GM12865 (cell line): ENCODE data around the gene CREBL2.
"Not testable (repeated sequence)": the region's sequence is repeated elsewhere in the genome, so short reads cannot be mapped to it uniquely, and the experiment has no call there.

Experiments used
- DNase-seq: peaks from one replicate; pipeline ENCODE4 v3.0.0; 2010; ENCODE audit warnings: low read depth
- H3K4me3 ChIP-seq: 2 replicates; pipeline ENCODE4 v1.5.1; 2011; ENCODE audit warnings: mild to moderate bottlenecking, low read depth, low read length, control low read depth
- TF ChIP-seq, protein P1 (sequence below): IDR thresholded peaks from 2 replicates; pipeline ENCODE4 v1.5.1; 2011; ENCODE audit warnings: low read length, control low read depth, low read depth, inconsistent platforms; ENCODE audit not compliant: insufficient read depth; ENCODE audit errors: missing control alignments

Gene CREBL2

GRCh38 chr12:12577786-12578185, 33.9 kb upstream of the CREBL2 start:
- no peak overlapping the region for H3K4me3 ChIP-seq
- TF ChIP-seq, protein P1, sequence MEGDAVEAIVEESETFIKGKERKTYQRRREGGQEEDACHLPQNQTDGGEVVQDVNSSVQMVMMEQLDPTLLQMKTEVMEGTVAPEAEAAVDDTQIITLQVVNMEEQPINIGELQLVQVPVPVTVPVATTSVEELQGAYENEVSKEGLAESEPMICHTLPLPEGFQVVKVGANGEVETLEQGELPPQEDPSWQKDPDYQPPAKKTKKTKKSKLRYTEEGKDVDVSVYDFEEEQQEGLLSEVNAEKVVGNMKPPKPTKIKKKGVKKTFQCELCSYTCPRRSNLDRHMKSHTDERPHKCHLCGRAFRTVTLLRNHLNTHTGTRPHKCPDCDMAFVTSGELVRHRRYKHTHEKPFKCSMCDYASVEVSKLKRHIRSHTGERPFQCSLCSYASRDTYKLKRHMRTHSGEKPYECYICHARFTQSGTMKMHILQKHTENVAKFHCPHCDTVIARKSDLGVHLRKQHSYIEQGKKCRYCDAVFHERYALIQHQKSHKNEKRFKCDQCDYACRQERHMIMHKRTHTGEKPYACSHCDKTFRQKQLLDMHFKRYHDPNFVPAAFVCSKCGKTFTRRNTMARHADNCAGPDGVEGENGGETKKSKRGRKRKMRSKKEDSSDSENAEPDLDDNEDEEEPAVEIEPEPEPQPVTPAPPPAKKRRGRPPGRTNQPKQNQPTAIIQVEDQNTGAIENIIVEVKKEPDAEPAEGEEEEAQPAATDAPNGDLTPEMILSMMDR, result no peak
- no peak for DNase-seq

- DNase-seq, result not testable (repeated sequence)
These were observed 31.0 kb upstream of the CREBL2 start for GRCh38 chr12:12580716-12581115.

DNA sequence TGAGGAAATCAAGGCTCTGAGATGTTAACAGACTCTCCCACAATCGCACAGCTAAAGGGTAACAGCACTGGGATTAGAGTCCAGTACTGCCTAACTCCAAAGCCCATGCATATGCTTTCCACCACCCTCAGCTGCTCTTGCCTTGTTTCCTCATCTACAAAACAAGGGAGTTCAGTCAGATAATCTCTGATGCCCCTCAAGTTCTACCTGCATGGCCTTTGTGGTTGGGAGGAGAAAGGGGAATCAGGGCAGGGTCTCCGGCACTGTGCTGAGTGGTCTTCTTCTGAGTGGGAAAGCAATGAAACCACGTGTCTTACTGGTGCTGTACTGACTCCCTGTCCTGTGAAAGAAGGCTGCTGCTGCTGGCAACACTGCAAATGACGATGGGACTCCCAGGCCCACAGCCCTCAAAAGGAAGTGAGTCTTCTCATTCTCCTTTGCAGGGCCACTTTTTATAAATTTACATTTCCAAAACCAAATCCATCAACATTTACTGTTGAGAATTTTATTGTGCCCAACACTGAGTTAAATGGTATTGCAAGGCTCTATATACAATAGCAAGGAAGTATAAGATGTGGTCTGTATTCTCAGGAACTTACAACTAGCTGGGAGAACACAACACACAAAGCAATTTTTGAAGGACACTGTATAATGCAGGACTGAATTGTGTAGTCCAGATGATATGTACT, 29.3 kb upstream of the CREBL2 start:
- DNase-seq, result peak; percentile 84
- TF ChIP-seq, protein P1, result no peak
- peak overlapping the region; percentile 49 for H3K4me3 ChIP-seq

More at GRCh38 chr12:12580716-12581115, 31.0 kb upstream of the CREBL2 start:
- H3K4me3 ChIP-seq, result not testable (repeated sequence)

GRCh38 chr12:12582895-12583303, 28.8 kb upstream of the CREBL2 start:
- no peak overlapping the region for H3K4me3 ChIP-seq
- TF ChIP-seq, protein P1, result no peak
- peak; percentile 96 for DNase-seq

DNA sequence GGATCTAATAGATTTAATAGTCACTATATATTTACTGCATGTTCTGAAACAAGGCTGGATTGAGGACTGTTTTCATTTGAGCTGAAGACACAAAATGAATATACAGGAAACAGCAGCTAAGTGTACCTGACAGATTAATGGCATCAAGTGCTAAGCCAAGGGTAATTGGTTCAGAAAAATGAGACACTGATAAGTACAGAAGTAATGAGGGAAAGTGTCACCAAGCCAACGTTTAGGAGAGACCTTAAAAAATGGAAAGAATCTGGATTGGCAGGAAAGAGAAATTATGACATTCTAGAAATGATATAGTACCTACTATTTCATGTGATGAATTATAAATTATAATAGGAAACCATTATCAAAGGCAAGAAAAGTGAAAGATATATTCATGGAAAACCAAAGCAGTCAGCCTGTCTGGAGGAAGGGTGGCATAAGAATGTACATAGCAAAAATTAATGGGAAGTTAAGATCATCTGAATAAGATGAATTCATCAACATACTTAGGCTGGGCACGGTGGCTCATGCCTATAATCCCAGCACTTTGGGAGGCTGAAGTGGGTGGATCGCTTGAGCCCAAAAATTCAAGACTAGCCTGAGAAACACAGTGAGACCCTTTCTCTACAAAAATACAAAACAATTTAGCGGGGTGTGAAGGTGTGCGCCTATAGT, 28.0 kb upstream of the CREBL2 start:
- TF ChIP-seq, protein P1, result no peak
- H3K4me3 ChIP-seq, result no peak overlapping the region
- DNase-seq, result peak; percentile 55

- TF ChIP-seq, protein P1, result no peak
- no peak overlapping the region for H3K4me3 ChIP-seq
- no peak for DNase-seq
These were observed 26.4 kb upstream of the CREBL2 start for GRCh38 chr12:12585115-12585863.
